ENCODE measurements around the gene LBX2. TPM values are rescaled to one million over a fixed set of nuclear protein-coding genes. Genes with fewer than 3 reads are reported as not detected.

Gene LBX2
- total and polyA plus RNA-seq, 4 donors, result 0.63 to 1.9 (median 1.1) TPM

DNA sequence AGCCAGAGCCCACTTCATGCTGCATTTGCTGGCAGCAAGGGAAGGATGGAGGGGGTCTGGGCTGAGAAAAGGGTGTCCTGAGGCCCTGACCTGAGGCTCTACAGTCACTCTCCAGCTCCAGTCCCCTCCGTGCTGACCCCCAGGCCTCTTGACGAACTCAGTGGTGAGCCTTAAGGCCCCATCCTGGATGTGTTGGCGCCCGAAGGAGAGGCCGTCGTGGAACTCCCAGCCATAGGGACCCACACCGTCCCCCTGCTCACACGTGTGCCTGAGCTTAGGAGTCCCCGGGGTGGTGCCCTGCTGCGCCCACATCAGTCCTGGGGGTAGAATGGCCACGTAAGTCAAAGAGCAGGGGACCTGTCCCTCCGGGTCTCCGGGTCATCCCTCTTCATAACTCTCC is 35.0 kb downstream of the LBX2 start:
- TF ChIP-seq, protein P1, sequence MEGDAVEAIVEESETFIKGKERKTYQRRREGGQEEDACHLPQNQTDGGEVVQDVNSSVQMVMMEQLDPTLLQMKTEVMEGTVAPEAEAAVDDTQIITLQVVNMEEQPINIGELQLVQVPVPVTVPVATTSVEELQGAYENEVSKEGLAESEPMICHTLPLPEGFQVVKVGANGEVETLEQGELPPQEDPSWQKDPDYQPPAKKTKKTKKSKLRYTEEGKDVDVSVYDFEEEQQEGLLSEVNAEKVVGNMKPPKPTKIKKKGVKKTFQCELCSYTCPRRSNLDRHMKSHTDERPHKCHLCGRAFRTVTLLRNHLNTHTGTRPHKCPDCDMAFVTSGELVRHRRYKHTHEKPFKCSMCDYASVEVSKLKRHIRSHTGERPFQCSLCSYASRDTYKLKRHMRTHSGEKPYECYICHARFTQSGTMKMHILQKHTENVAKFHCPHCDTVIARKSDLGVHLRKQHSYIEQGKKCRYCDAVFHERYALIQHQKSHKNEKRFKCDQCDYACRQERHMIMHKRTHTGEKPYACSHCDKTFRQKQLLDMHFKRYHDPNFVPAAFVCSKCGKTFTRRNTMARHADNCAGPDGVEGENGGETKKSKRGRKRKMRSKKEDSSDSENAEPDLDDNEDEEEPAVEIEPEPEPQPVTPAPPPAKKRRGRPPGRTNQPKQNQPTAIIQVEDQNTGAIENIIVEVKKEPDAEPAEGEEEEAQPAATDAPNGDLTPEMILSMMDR (IDR thresholded peaks at IDR 0.05; ENCODE audit: control extremely low read depth, extremely low read depth), result no peak
- Histone ChIP-seq H3K27ac (ENCODE audit: low read depth in 1 of 2, low read length in 1 of 2) (peak overlapping the region in 1 of 2 donors; percentile 92), H3K4me1 (ENCODE audit: control insufficient read depth in 5 of 5, insufficient read depth in 5 of 5, low read length in 5 of 5) (peaks cover 6 to 11% (median 9%) of the 10 kb centered on the region in 5 donors), H3K9me3 (ENCODE audit: control insufficient read depth in 4 of 4, insufficient read depth in 3 of 4, low read length in 3 of 4) (no peaks in the 10 kb centered on the region), H3K36me3 (ENCODE audit: control insufficient read depth in 4 of 4, insufficient read depth in 4 of 4, low read length in 4 of 4) (peaks cover 4 to 15% (median 7%) of the 10 kb centered on the region in 4 donors), H3K9ac (ENCODE audit: insufficient read depth in 1 of 2, low read length in 2 of 2) (peak overlapping the region in 1 of 2 donors; percentile 42), H3K4me3 (peak overlapping the region; percentile 98), H3K27me3 (ENCODE audit: control insufficient read depth in 3 of 3, insufficient read depth in 3 of 3, low read length in 2 of 3) (no peaks in the 10 kb centered on the region)
- DNase-seq, result no peak
- 5 to 8% methylated on average over 13 of the region's 13 CpGs for WGBS, 2 donors
- ATAC-seq (ENCODE audit: insufficient read depth, low FRiP score), result no peak

DNA sequence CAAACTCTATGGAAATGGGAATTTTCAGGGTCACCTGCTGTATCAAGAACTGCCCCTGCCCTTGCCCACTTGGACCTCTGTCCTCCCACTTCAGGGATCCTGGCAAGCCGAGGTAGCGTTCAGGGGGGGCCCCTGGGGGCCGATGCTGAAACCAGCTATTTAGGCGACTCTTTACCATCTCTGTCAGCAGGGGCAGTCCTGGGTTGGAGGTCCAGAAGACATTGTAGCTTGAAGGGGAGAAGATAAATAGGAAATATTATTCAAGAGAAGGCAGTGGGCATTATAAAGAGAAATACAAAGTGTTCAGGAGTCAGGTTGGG is 36.7 kb downstream of the LBX2 start:
- 88 to 90% methylated on average over 4 of the region's 4 CpGs for WGBS, 2 donors
- Histone ChIP-seq H3K4me3 (no peak overlapping the region), H3K27me3 (ENCODE audit: control insufficient read depth in 3 of 3, insufficient read depth in 3 of 3, low read length in 2 of 3) (no peaks in the 10 kb centered on the region), H3K4me1 (ENCODE audit: control insufficient read depth in 5 of 5, insufficient read depth in 5 of 5, low read length in 5 of 5) (peaks cover 6 to 13% (median 10%) of the 10 kb centered on the region in 5 donors), H3K9ac (ENCODE audit: insufficient read depth in 1 of 2, low read length in 2 of 2) (no peak overlapping the region), H3K36me3 (ENCODE audit: control insufficient read depth in 4 of 4, insufficient read depth in 4 of 4, low read length in 4 of 4) (peaks cover 4 to 15% (median 7%) of the 10 kb centered on the region in 4 donors), H3K27ac (ENCODE audit: low read depth in 1 of 2, low read length in 1 of 2) (no peak overlapping the region), H3K9me3 (ENCODE audit: control insufficient read depth in 4 of 4, insufficient read depth in 3 of 4, low read length in 3 of 4) (no peaks in the 10 kb centered on the region)
- DNase-seq (no peak), ATAC-seq (ENCODE audit: insufficient read depth, low FRiP score) (no peak)
- TF ChIP-seq, protein P1 (IDR thresholded peaks at IDR 0.05; ENCODE audit: control extremely low read depth, extremely low read depth), result no peak

DNA sequence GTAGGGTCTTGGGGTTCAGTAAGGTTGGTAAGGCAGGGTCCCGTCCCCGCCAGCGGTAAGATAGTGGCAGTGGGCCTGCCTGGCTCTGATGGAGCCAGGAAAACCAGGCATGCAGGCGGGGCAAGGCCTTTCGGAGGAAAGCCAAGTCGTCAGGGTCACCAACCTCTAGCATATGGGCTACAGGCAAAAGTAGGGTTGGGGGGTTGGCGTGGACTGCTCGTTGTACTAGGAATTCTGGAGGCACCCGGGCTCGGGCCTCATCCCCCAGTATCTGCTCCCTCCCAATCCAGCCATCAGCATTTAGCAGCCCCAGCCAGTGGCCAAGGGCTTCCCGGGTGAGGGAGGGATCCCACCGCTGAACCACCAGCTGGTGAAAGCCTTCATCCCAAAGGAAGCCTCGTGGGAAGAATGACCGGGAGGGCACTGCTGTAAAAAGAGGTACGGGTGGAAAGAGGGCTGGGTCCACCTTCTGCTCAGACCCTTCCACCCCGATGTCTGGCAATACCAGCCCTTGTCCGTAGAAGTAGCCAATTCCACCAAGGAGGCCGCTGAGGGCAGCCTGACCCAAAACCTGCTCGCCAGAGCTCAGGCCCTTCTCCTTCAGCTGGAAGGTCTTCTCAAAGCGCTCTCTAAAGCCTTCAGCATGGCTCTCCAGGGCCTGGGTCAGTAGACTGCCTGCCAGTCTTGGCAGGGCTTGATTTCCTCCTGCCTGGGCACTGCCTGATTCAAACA is 37.2 kb downstream of the LBX2 start:
- Histone ChIP-seq H3K27ac (ENCODE audit: low read depth in 1 of 2, low read length in 1 of 2) (no peak overlapping the region), H3K4me3 (no peak overlapping the region), H3K4me1 (ENCODE audit: control insufficient read depth in 5 of 5, insufficient read depth in 5 of 5, low read length in 5 of 5) (peaks cover 6 to 13% (median 10%) of the 10 kb centered on the region in 5 donors), H3K9ac (ENCODE audit: insufficient read depth in 1 of 2, low read length in 2 of 2) (no peak overlapping the region), H3K27me3 (ENCODE audit: control insufficient read depth in 3 of 3, insufficient read depth in 3 of 3, low read length in 2 of 3) (no peaks in the 10 kb centered on the region), H3K9me3 (ENCODE audit: control insufficient read depth in 4 of 4, insufficient read depth in 3 of 4, low read length in 3 of 4) (no peaks in the 10 kb centered on the region), H3K36me3 (ENCODE audit: control insufficient read depth in 4 of 4, insufficient read depth in 4 of 4, low read length in 4 of 4) (peaks cover 4 to 15% (median 7%) of the 10 kb centered on the region in 4 donors)
- TF ChIP-seq, protein P1 (IDR thresholded peaks at IDR 0.05; ENCODE audit: control extremely low read depth, extremely low read depth), result no peak
- WGBS, 2 donors, result 94 to 95% methylated on average over 20 of the region's 20 CpGs
- DNase-seq (no peak), ATAC-seq (ENCODE audit: insufficient read depth, low FRiP score) (no peak)

All from lung (tissue), 12 donors.